Measurements from ENCODE around the gene PHLDB2. TPM values are rescaled to one million over a fixed set of nuclear protein-coding genes. Genes with fewer than 3 reads are reported as not detected.
A peak's percentile ranks its signal among the peaks of the same experiment; 100 is the strongest.

Gene PHLDB2
- total and polyA plus RNA-seq, 3 experiments from 2014 or later, result 1.9 to 8.1 (median 2.2) TPM

DNA sequence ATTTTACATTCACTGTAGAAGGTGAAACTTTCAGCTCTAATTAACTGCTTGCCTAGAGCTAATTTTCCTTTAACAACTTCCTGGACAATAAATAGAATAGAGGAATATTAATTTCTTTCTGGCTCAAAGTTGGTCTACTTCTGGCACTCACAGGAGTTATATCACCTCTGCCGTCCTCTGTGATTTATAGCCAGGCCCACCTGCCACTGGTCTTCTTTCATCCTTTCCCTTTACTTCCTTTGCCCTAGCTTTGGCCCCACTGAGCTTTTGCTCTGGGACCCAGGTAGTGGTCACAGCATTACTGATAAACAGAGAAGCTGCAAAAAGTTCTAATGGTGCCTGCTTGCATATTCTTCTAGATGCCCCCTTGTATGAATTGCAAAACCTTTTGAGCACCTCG, 70.4 kb downstream of the PHLDB2 start:
- CTCF ChIA-PET, result no interaction called here
- H3K9me3 ChIP-seq (ENCODE audit: low read length), result no peaks in the 10 kb centered on the region

DNA sequence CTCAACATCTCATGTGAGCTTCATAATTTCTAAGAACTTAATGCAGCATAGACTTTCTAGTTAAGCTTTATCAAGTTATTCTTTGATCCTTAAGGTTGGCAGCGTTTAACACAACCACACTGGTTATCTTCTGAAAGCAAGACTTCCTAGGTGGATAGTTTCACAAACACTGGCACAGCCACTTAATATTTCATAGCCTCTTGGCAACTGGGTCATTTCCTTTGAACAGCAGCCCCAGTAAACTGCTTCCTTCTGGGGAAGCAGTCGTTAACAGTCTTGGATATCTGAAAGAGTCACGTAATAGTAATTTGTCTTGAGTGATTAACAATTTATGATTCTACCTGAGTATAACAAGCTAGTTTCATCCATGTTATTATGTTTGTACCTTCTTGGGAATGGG, 73.9 kb downstream of the PHLDB2 start:
- Mint-ChIP-seq H3K4me1 (no peaks in the 10 kb centered on the region), H3K9me3 (no peaks in the 10 kb centered on the region), H3K4me3 (no peak overlapping the region), H3K36me3 (peaks cover 0 to 19% (median 6%) of the 10 kb centered on the region in 3 donors), H3K27me3 (peaks cover 0 to 2% of the 10 kb centered on the region in 2 donors), H3K27ac (no peak overlapping the region)
- Histone ChIP-seq H3K27ac (ENCODE audit: low read depth, low read length) (no peak overlapping the region), H3K9me3 (ENCODE audit: low read length) (no peaks in the 10 kb centered on the region), H3K4me1 (ENCODE audit: insufficient read depth, low read length) (no peaks in the 10 kb centered on the region), H3K4me3 (ENCODE audit: low read length) (no peak overlapping the region), H3K27me3 (ENCODE audit: insufficient read depth, low read length, poor library complexity, severe bottlenecking) (no peaks in the 10 kb centered on the region), H3K36me3 (ENCODE audit: insufficient read depth, low read length) (no peaks in the 10 kb centered on the region)
- ChIA-PET POLR2A (no interaction called here), CTCF (no interaction called here)
- no peak for DNase-seq

More for the DNA sequence above, 70.4 kb downstream of the PHLDB2 start:
- H3K27ac ChIP-seq (ENCODE audit: low read depth, low read length), result no peak overlapping the region
- H3K4me3 ChIP-seq (ENCODE audit: low read length), result no peak overlapping the region
- Mint-ChIP-seq H3K36me3 (peaks cover 5 to 27% (median 7%) of the 10 kb centered on the region in 3 donors), H3K9me3 (no peaks in the 10 kb centered on the region), H3K27me3 (peaks cover 0 to 2% of the 10 kb centered on the region in 2 donors), H3K4me1 (no peaks in the 10 kb centered on the region), H3K4me3 (no peak overlapping the region), H3K27ac (no peak overlapping the region)
- no peaks in the 10 kb centered on the region for H3K36me3 ChIP-seq (ENCODE audit: insufficient read depth, low read length)
- POLR2A ChIA-PET, result interaction anchor here (0.6 kb wide), 1 partner anchor 159 kb away, joined by 3 read pairs; no protein-coding TSS in a partner anchor
- H3K4me1 ChIP-seq (ENCODE audit: insufficient read depth, low read length), result no peaks in the 10 kb centered on the region
- no peak for DNase-seq
- no peaks in the 10 kb centered on the region for H3K27me3 ChIP-seq (ENCODE audit: insufficient read depth, low read length, poor library complexity, severe bottlenecking)

DNA sequence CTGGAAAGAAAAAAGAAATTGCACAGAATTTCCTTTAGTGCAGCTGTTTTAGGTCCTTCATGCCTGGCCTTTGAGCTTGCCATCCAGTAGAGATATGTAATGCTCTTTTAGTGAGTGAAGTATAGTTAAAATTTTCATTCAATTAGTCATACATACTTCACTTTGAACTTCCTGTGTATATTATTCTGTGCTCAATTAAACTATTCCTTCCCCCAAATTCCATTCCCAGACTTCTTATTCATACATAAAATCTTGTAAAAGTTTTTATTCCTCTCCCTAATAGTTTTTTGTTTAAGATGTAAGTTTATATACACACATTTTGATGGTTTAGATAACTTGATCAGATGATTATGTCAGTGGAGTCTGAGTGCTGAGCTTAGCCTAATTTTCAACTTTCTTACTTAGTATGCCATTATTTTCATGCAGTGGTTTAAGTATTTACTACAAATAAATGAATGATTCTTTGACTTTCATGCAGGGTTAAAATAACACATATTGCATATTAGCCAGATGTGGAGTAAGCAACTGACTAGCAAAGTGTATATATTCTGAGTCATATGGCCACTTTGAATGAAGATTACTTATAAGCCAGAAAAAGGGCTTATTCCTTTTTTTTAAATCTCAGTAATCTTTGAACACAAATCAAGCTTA, 77.3 kb downstream of the PHLDB2 start:
- H3K4me1 ChIP-seq (ENCODE audit: insufficient read depth, low read length), result no peaks in the 10 kb centered on the region
- no peak overlapping the region for H3K4me3 ChIP-seq (ENCODE audit: low read length)
- no peaks in the 10 kb centered on the region for H3K9me3 Mint-ChIP-seq
- no peaks in the 10 kb centered on the region for H3K27me3 Mint-ChIP-seq
- DNase-seq, result no peak
- ChIA-PET CTCF (no interaction called here), POLR2A (no interaction called here)
- peaks cover 7 to 39% (median 18%) of the 10 kb centered on the region in 3 donors for H3K36me3 Mint-ChIP-seq
- H3K27ac Mint-ChIP-seq, result peak overlapping the region in 1 of 8 donors; percentile 22
- no peak overlapping the region for H3K27ac ChIP-seq (ENCODE audit: low read depth, low read length)
- H3K9me3 ChIP-seq (ENCODE audit: low read length), result no peaks in the 10 kb centered on the region
- no peaks in the 10 kb centered on the region for H3K27me3 ChIP-seq (ENCODE audit: insufficient read depth, low read length, poor library complexity, severe bottlenecking)
- H3K4me1 Mint-ChIP-seq, result no peaks in the 10 kb centered on the region
- no peaks in the 10 kb centered on the region for H3K36me3 ChIP-seq (ENCODE audit: insufficient read depth, low read length)
- no peak overlapping the region for H3K4me3 Mint-ChIP-seq

DNA sequence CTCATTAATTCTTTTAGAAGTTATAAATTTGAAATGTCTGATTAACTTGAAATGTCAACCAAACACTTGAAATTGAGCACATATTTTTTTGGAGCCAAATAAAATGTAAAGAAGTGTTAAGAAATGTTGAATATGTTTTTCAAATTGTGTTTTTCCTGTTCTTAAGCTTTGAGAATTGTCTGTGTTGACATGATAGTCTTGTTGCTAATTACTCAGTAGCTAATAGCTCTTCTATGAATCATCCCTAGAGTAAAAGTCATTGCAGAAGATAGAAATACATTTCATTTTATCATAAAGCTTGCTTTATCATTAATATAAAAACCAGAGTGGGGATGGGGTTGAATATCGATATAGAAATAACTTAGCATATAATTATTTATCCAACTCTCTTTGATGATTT, 77.9 kb downstream of the PHLDB2 start:
- ChIA-PET CTCF (no interaction called here), POLR2A (no interaction called here)
- Mint-ChIP-seq H3K36me3 (peaks cover 8 to 43% (median 23%) of the 10 kb centered on the region in 3 donors), H3K4me3 (no peak overlapping the region), H3K4me1 (no peaks in the 10 kb centered on the region), H3K27me3 (no peaks in the 10 kb centered on the region), H3K27ac (no peak overlapping the region), H3K9me3 (no peaks in the 10 kb centered on the region)
- no peak overlapping the region for H3K27ac ChIP-seq (ENCODE audit: low read depth, low read length)
- no peak overlapping the region for H3K4me3 ChIP-seq (ENCODE audit: low read length)
- no peaks in the 10 kb centered on the region for H3K9me3 ChIP-seq (ENCODE audit: low read length)
- DNase-seq, result no peak
- H3K27me3 ChIP-seq (ENCODE audit: insufficient read depth, low read length, poor library complexity, severe bottlenecking), result no peaks in the 10 kb centered on the region
- H3K4me1 ChIP-seq (ENCODE audit: insufficient read depth, low read length), result no peaks in the 10 kb centered on the region
- no peaks in the 10 kb centered on the region for H3K36me3 ChIP-seq (ENCODE audit: insufficient read depth, low read length)

DNA sequence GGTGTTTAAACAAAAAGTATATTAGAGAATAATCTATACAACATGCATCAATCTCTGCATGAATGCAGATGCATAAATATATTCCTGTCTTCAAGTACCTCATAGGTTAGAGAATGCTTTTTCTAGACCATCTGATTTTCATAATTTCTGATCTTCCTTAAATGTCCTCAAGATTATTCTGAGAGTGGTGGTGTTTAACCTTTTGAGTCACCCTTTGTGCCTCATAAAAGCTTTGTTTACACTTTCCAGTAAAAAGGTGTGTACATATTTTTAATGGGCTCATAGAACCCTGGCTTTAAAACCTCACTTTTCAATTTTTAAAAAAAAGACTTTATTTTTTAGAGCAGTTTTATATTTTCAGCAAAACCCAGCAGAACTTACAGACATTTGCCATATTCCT, 78.8 kb downstream of the PHLDB2 start:
- CTCF ChIA-PET, result no interaction called here

DNA sequence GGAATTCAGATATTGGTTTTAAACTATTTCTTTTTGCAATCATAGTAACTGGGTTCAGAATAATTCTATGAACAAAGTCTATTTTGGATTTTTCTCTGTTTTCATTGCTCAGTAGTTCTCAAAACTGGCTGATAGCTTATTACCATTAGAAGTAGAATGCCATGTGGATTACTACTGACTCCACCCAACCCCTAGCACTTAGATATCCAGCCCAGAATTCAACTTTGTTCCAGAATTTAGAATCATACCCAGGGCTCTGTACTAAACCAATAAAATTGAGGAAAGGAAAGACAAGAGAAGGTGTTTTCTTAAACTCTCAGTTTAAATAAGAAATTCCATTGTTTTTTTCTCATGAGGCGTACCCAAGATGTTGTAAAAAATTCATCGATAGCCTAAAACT, 80.8 kb downstream of the PHLDB2 start:
- POLR2A ChIA-PET, result no interaction called here
- H3K36me3 ChIP-seq (ENCODE audit: insufficient read depth, low read length), result no peaks in the 10 kb centered on the region
- no peaks in the 10 kb centered on the region for H3K4me1 ChIP-seq (ENCODE audit: insufficient read depth, low read length)
- Mint-ChIP-seq H3K4me3 (no peak overlapping the region), H3K27me3 (no peaks in the 10 kb centered on the region), H3K36me3 (peaks cover 9 to 34% (median 23%) of the 10 kb centered on the region in 3 donors), H3K9me3 (no peaks in the 10 kb centered on the region), H3K27ac (no peak overlapping the region), H3K4me1 (no peaks in the 10 kb centered on the region)
- no peaks in the 10 kb centered on the region for H3K27me3 ChIP-seq (ENCODE audit: insufficient read depth, low read length, poor library complexity, severe bottlenecking)
- H3K27ac ChIP-seq (ENCODE audit: low read depth, low read length), result no peak overlapping the region
- no peak for DNase-seq
- H3K9me3 ChIP-seq (ENCODE audit: low read length), result no peaks in the 10 kb centered on the region
- no peak overlapping the region for H3K4me3 ChIP-seq (ENCODE audit: low read length)
- CTCF ChIA-PET, result no interaction called here

More for the DNA sequence above, 78.8 kb downstream of the PHLDB2 start:
- Mint-ChIP-seq H3K36me3 (peaks cover 10 to 40% (median 23%) of the 10 kb centered on the region in 3 donors), H3K27ac (no peak overlapping the region), H3K9me3 (no peaks in the 10 kb centered on the region), H3K4me3 (no peak overlapping the region), H3K27me3 (no peaks in the 10 kb centered on the region), H3K4me1 (no peaks in the 10 kb centered on the region)
- Histone ChIP-seq H3K36me3 (ENCODE audit: insufficient read depth, low read length) (no peaks in the 10 kb centered on the region), H3K27me3 (ENCODE audit: insufficient read depth, low read length, poor library complexity, severe bottlenecking) (no peaks in the 10 kb centered on the region), H3K27ac (ENCODE audit: low read depth, low read length) (no peak overlapping the region), H3K4me1 (ENCODE audit: insufficient read depth, low read length) (no peaks in the 10 kb centered on the region), H3K4me3 (ENCODE audit: low read length) (no peak overlapping the region), H3K9me3 (ENCODE audit: low read length) (no peaks in the 10 kb centered on the region)
- POLR2A ChIA-PET, result no interaction called here
- DNase-seq, result no peak

DNA sequence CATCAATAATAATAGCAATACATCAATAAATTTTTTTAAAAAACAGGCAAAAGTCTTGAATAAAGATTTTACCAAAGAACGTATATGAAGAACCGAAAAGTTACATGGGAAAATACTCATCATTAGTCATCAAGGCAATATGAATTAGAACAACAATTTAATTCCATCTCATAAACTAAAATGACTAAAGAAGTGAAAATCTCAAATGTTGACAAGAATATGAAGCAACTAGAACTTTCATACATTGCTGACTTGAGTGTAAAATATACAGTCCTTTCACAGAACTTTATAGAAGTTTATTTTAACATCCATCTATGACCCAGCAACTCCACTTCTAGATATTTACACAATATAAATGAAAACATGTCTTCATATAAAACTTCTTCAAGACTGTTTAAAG, 84.5 kb downstream of the PHLDB2 start:
- H3K4me1 ChIP-seq (ENCODE audit: insufficient read depth, low read length), result no peaks in the 10 kb centered on the region
- H3K4me3 Mint-ChIP-seq, result no peak overlapping the region
- peaks cover 9 to 40% (median 23%) of the 10 kb centered on the region in 3 donors for H3K36me3 Mint-ChIP-seq
- POLR2A ChIA-PET, result no interaction called here
- no peaks in the 10 kb centered on the region for H3K9me3 ChIP-seq (ENCODE audit: low read length)
- H3K27ac ChIP-seq (ENCODE audit: low read depth, low read length), result no peak overlapping the region
- no peak for DNase-seq
- no peaks in the 10 kb centered on the region for H3K36me3 ChIP-seq (ENCODE audit: insufficient read depth, low read length)
- no peaks in the 10 kb centered on the region for H3K4me1 Mint-ChIP-seq
- no peak overlapping the region for H3K4me3 ChIP-seq (ENCODE audit: low read length)
- no peak overlapping the region for H3K27ac Mint-ChIP-seq
- no peaks in the 10 kb centered on the region for H3K27me3 ChIP-seq (ENCODE audit: insufficient read depth, low read length, poor library complexity, severe bottlenecking)
- no peaks in the 10 kb centered on the region for H3K9me3 Mint-ChIP-seq
- CTCF ChIA-PET, result no interaction called here
- H3K27me3 Mint-ChIP-seq, result no peaks in the 10 kb centered on the region

DNA sequence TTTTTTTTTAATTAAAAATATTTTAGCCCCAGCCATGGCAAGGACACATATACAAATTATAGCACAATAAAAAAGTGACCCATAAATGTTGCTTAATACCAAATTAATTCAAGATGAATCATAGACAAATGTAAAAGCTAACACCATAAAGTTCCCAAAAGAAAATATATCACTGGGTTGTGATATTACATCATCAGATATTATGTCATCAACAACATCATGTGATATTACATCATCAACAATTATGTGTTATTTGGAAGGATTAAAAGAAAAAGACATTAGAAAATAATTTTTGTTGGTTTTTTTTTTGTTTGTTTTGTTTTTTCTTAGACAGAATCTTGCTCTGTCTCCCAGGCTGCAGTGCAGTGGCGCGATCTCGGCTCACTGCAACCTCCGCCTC, 85.3 kb downstream of the PHLDB2 start:
- CTCF ChIA-PET, result no interaction called here
- H3K27ac Mint-ChIP-seq, result no peak overlapping the region

More for the DNA sequence above, 85.3 kb downstream of the PHLDB2 start:
- POLR2A ChIA-PET, result no interaction called here
- Histone ChIP-seq H3K27ac (ENCODE audit: low read depth, low read length) (no peak overlapping the region), H3K4me3 (ENCODE audit: low read length) (no peak overlapping the region), H3K4me1 (ENCODE audit: insufficient read depth, low read length) (no peaks in the 10 kb centered on the region), H3K36me3 (ENCODE audit: insufficient read depth, low read length) (no peaks in the 10 kb centered on the region), H3K9me3 (ENCODE audit: low read length) (no peaks in the 10 kb centered on the region), H3K27me3 (ENCODE audit: insufficient read depth, low read length, poor library complexity, severe bottlenecking) (no peaks in the 10 kb centered on the region)
- Mint-ChIP-seq H3K36me3 (peaks cover 14 to 38% (median 18%) of the 10 kb centered on the region in 3 donors), H3K4me1 (no peaks in the 10 kb centered on the region), H3K4me3 (no peak overlapping the region), H3K27me3 (no peaks in the 10 kb centered on the region), H3K9me3 (no peaks in the 10 kb centered on the region)
- no peak for DNase-seq

All from CD8-positive, alpha-beta memory T cell (primary cell).